Smooth muscle cell of trachea (primary cell): Measurements from ENCODE around the gene BRK1. TPM values are rescaled to one million over a fixed set of nuclear protein-coding genes. Genes with fewer than 3 reads are reported as not detected.

ENCODE experiments used
- total RNA-seq: library from RNA; depleted of rRNA; stranded (reverse); fragments of >200 nt; gene quantifications from 2 replicates; pipeline ENCODE4 v1.2.1, GENCODE V29; 2014

BRK1 gene
- total RNA-seq: 118 and 138 TPM in 2 replicates

DNA sequence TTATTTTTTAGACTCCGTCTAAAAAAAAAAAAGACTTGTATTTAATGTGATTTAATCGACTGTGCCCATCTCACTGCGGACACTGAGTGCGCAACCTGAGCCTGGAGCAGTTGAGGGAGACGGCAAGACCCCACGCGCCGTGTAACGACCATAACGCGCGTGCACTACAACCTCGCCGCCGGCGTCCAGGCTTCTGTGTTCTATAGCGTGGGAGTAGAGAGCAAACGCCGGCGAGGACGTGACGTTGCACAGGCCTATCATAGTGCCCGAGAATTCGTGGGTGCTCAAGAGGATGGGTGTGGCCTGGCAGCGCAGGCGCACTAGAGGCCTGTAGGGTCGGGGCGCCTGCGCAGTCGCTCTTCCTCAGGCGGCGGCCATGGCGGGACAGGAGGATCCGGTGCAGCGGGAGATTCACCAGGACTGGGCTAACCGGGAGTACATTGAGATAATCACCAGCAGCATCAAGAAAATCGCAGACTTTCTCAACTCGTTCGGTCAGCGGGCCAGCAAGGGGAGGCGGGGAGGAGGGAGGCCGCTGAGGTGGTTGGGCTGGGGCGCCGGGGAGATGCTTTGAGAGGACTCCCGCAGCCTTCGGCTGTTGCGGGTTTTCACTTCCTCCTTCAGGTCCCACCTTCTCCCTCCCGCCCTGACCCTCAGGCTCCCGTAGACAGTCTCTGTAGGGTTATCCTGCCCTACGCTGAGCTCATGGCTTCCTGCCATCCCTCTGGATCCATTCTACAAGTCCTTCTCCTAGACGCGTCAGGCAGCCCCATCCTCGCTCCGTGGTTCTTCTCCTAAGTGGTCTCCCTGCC, at the start of gene BRK1:
Gene BRK1 (plus strand): TSS at position 350 of the 812 bp plus-strand sequence. CDS start 27 bp downstream, at position 377.

GRCh38 chr3:10108091-10108490, 7.4 kb upstream of the BRK1 start, which contains the start of gene FANCD2OS:
Gene FANCD2OS (minus strand): TSS chr3:10108255. CDS start chr3:10104774, 3,481 bp downstream.

DNA sequence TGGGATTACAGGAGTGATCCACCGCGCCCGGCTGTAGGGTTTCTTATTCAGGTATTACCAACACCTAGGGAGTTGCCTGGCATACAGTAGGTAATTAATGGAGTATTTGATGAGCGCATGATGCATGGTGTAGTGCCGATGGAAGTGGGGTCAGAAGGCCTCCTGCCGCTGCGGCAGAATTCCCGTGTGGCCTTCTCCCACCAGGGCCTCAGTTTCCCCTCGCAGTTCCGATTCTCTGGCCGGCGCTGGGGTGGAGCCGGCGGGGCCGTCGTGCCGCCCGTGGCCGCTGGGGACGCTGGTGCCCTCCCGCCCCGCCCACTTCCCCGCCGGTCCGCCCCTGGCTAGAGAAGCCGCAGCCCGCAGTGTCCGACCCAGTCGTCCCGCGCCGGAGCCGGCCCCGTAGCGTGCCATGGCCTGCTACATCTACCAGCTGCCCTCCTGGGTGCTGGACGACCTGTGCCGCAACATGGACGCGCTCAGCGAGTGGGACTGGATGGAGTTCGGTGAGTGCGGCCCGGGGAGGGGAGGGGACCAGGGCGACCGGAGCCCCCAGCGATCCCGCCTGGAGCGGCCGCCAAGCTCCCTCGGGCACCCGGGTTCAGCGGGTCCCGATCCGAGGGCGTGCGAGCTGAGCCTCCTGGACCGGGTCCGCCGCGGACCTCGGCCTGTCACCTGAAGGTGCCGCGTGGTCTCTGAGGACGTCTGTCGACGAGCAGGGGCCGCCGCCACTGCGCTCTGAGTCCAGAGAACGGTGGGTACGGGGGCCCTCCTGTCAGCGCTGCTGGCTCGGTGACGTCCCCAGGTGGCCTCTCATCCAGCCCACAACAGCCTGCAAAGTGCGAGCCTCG, 49.3 kb downstream of the BRK1 start, which contains the start of gene IRAK2:
Gene IRAK2 (plus strand): TSS at position 374 of the 848 bp plus-strand sequence. CDS start 36 bp downstream, at position 410.

Other genes with a start within 250 kb of the BRK1 start
- gene CIDEC, start 235.4 kb upstream of the BRK1 start, total RNA-seq: 0.17 and 0.44 TPM in 2 replicates
- gene JAGN1, start 225.1 kb upstream of the BRK1 start, total RNA-seq: 32.4 and 35.1 TPM in 2 replicates
- gene IL17RE, start 212.8 kb upstream of the BRK1 start, total RNA-seq: 1.5 and 2.8 TPM in 2 replicates
- gene IL17RC, start 198.6 kb upstream of the BRK1 start, total RNA-seq: 57.6 and 58.9 TPM in 2 replicates
- gene CRELD1, start 181.8 kb upstream of the BRK1 start, total RNA-seq: 16.0 and 47.8 TPM in 2 replicates
- 5.4 and 7.1 TPM in 2 replicates for gene PRRT3, start 163.3 kb upstream of the BRK1 start, total RNA-seq
- 61.1 and 78.7 TPM in 2 replicates for gene EMC3, start 128.8 kb upstream of the BRK1 start, total RNA-seq
- gene FANCD2, start 89.2 kb upstream of the BRK1 start, total RNA-seq: 2.8 and 25.7 TPM in 2 replicates
- not detected in 2 replicates for gene FANCD2OS, start 7.4 kb upstream of the BRK1 start, total RNA-seq
- gene VHL, start 26.1 kb downstream of the BRK1 start, total RNA-seq: 37.2 and 39.7 TPM in 2 replicates
- 5.4 and 7.6 TPM in 2 replicates for gene IRAK2, start 49.2 kb downstream of the BRK1 start, total RNA-seq
- 13.4 and 14.1 TPM in 2 replicates for gene TATDN2, start 132.8 kb downstream of the BRK1 start, total RNA-seq
- gene GHRL, start 177.3 kb downstream of the BRK1 start, total RNA-seq: 0.29 TPM in 1 of 2 replicates, not detected in the other
- 331 and 378 TPM in 2 replicates for gene SEC13, start 205.4 kb downstream of the BRK1 start, total RNA-seq